Measurements from ENCODE around the gene ST8SIA6. TPM values are rescaled to one million over a fixed set of nuclear protein-coding genes. Genes with fewer than 3 reads are reported as not detected.

Gene ST8SIA6
- total and polyA plus RNA-seq, 8 donors = 3.3 to 13.3 (median 8.8) TPM

DNA sequence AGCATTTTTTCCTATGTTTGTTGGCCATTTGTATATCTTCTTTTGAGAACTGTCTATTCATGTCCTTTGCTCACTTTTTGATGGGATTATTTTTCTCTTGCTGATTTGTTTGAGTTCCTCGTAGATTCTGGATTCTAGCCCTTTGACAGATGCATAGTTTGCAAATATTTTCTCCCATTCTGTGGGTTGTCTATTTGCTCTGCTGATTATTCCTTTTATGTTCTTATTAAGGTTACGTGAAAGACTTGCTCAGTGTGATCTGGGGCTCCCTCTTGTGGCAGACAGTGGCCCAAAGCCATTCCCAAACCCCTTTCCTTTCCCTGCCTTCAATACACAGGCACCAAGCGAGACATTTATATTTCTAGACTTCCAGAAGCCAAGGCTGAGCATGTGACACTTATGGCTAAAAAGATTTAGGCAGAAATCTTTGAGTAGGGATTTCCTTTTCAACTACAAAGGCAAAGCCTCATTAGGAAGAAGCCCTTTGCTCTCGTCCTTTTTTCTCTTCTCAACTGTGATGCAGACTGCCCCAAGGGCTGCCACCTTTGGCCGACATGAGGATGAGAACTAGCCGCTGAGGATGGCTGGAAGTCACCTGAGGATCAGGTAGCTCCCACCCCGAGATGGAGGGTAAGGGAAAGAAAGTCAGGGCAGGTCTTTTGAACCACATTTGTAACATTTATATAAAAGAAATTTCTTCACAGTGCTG, 23.6 kb downstream of the ST8SIA6 start:
- peaks cover 0 to 30% of the 10 kb centered on the region in 2 donors for H3K4me1 ChIP-seq
- TF ChIP-seq, protein P1, sequence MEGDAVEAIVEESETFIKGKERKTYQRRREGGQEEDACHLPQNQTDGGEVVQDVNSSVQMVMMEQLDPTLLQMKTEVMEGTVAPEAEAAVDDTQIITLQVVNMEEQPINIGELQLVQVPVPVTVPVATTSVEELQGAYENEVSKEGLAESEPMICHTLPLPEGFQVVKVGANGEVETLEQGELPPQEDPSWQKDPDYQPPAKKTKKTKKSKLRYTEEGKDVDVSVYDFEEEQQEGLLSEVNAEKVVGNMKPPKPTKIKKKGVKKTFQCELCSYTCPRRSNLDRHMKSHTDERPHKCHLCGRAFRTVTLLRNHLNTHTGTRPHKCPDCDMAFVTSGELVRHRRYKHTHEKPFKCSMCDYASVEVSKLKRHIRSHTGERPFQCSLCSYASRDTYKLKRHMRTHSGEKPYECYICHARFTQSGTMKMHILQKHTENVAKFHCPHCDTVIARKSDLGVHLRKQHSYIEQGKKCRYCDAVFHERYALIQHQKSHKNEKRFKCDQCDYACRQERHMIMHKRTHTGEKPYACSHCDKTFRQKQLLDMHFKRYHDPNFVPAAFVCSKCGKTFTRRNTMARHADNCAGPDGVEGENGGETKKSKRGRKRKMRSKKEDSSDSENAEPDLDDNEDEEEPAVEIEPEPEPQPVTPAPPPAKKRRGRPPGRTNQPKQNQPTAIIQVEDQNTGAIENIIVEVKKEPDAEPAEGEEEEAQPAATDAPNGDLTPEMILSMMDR (IDR thresholded peaks at IDR 0.05) = peak; percentile 83 to 87
- H3K27ac ChIP-seq = no peak overlapping the region
- H3K36me3 ChIP-seq = no peaks in the 10 kb centered on the region
- no peak overlapping the region for H3K4me3 ChIP-seq
- intact Hi-C loops (cut with DNase I) = no loop called here
- ATAC-seq = peak; percentile 93
- peak in 3 of 4 donors; percentile 69 to 85 (median 76) for DNase-seq
- peaks cover 0 to 33% of the 10 kb centered on the region in 2 donors for H3K27me3 ChIP-seq
- H3K9me3 ChIP-seq = no peaks in the 10 kb centered on the region

- Histone ChIP-seq H3K4me3 (no peak overlapping the region), H3K4me1 (peaks cover 0 to 30% of the 10 kb centered on the region in 2 donors), H3K27me3 (peaks cover 0 to 33% of the 10 kb centered on the region in 2 donors), H3K9me3 (no peaks in the 10 kb centered on the region), H3K27ac (no peak overlapping the region), H3K36me3 (no peaks in the 10 kb centered on the region)
- intact Hi-C loops (cut with DNase I) = no loop called here
- ATAC-seq (no peak), DNase-seq (no peak)
- TF ChIP-seq, protein P1 (IDR thresholded peaks at IDR 0.05) = no peak
These were observed 24.9 kb downstream of the ST8SIA6 start for GRCh38 chr10:17429490-17429889.

- no peak overlapping the region for H3K4me3 ChIP-seq
- ATAC-seq (no peak), DNase-seq (no peak)
- peak overlapping the region in 1 of 2 donors; percentile 39 for H3K27ac ChIP-seq
- no peaks in the 10 kb centered on the region for H3K36me3 ChIP-seq
- TF ChIP-seq, protein P1 (IDR thresholded peaks at IDR 0.05) = no peak
- no peaks in the 10 kb centered on the region for H3K9me3 ChIP-seq
- peaks cover 0 to 30% of the 10 kb centered on the region in 2 donors for H3K4me1 ChIP-seq
- intact Hi-C loops (cut with DNase I) = no loop called here
- H3K27me3 ChIP-seq = peaks cover 0 to 33% of the 10 kb centered on the region in 2 donors
These were observed 25.9 kb downstream of the ST8SIA6 start for GRCh38 chr10:17428351-17429097.

GRCh38 chr10:17427666-17428350, 26.6 kb downstream of the ST8SIA6 start:
- H3K36me3 ChIP-seq = no peaks in the 10 kb centered on the region
- peak overlapping the region in 1 of 2 donors; percentile 39 for H3K27ac ChIP-seq
- TF ChIP-seq, protein P1 (IDR thresholded peaks at IDR 0.05) = no peak
- no peak overlapping the region for H3K4me3 ChIP-seq
- intact Hi-C loops (cut with DNase I) = no loop called here
- no peak for DNase-seq
- peaks cover 0 to 33% of the 10 kb centered on the region in 2 donors for H3K27me3 ChIP-seq
- no peak for ATAC-seq
- H3K4me1 ChIP-seq = peaks cover 0 to 30% of the 10 kb centered on the region in 2 donors
- H3K9me3 ChIP-seq = no peaks in the 10 kb centered on the region

Measured in left lung (tissue), 10 donors.